ENCODE results near the gene WBP1L. TPM values are rescaled to one million over a fixed set of nuclear protein-coding genes. Genes with fewer than 3 reads are reported as not detected.
A peak's percentile ranks its signal among the peaks of the same experiment; 100 is the strongest.

WBP1L gene
- total and polyA plus RNA-seq, 2 of the 13 experiments (the other 11 are each of a cell fraction or from before 2014, with no cell fraction given): 8.3 to 12.3 TPM

DNA sequence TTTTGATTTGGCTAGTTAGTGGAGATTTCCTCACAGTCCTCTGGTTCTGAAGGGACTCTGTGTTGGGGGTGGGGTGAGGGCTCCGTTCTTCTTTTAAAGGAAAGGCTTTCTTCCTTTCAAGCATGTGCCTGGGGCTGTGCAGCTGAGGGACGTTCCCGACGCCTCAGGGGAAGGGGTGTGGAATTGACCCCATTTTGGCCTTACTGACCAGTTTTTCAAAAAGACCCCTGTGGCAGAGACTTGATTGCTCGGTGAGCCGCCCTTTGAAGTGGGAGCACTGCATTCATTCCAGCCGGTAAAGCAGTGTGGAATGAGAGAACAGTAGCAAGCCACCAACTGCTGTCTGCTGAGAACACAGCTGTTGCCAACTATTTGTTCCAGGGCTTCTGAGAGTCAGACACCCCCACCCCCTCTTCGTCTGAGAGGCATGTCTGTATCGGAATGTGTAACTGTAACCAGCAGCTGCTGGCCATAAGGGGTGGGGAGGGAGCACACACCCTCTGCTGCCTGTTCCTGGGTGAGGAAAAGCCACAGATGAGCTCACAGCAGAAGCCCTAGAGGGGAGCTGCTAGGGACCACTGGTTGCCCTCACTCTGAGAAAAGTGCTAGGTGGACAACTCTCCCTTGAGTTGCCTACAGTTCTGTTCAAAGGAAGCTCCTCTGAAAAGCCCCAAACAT, 33.2 kb downstream of the WBP1L start (continued):
- TF ChIP-seq, protein P1, sequence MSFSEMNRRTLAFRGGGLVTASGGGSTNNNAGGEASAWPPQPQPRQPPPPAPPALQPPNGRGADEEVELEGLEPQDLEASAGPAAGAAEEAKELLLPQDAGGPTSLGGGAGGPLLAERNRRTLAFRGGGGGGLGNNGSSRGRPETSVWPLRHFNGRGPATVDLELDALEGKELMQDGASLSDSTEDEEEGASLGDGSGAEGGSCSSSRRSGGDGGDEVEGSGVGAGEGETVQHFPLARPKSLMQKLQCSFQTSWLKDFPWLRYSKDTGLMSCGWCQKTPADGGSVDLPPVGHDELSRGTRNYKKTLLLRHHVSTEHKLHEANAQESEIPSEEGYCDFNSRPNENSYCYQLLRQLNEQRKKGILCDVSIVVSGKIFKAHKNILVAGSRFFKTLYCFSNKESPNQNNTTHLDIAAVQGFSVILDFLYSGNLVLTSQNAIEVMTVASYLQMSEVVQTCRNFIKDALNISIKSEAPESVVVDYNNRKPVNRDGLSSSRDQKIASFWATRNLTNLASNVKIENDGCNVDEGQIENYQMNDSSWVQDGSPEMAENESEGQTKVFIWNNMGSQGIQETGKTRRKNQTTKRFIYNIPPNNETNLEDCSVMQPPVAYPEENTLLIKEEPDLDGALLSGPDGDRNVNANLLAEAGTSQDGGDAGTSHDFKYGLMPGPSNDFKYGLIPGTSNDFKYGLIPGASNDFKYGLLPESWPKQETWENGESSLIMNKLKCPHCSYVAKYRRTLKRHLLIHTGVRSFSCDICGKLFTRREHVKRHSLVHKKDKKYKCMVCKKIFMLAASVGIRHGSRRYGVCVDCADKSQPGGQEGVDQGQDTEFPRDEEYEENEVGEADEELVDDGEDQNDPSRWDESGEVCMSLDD (CRISPR knock-in tag; IDR thresholded peaks at IDR 0.05; ENCODE audit: borderline replicate concordance): no peak
- TF ChIP-seq FLYWCH1 (CRISPR knock-in tag; IDR thresholded peaks at IDR 0.05) (no peak), TBP (CRISPR knock-in tag; IDR thresholded peaks at IDR 0.05) (no peak), TCF7 (IDR thresholded peaks at IDR 0.05; ENCODE audit: low read depth) (peak; percentile 50; the same call in 1 of the 2 replicates), TOE1 (CRISPR knock-in tag; IDR thresholded peaks at IDR 0.05) (no peak), HOXA9 (CRISPR knock-in tag; IDR thresholded peaks at IDR 0.05; ENCODE audit: borderline replicate concordance) (no peak), ZNF652 (CRISPR knock-in tag; IDR thresholded peaks at IDR 0.05; ENCODE audit: borderline replicate concordance, low read depth) (no peak), MED13 (CRISPR knock-in tag; IDR thresholded peaks at IDR 0.05) (no peak), ZNF781 (CRISPR knock-in tag; IDR thresholded peaks at IDR 0.05; ENCODE audit: borderline replicate concordance, not compliant biosample characterization) (no peak), BCL6 (CRISPR knock-in tag; IDR thresholded peaks at IDR 0.05) (0 out of 2 replicates have a peak, but pooled peaks have one; percentile 18), ZMYM4 (CRISPR knock-in tag; IDR thresholded peaks at IDR 0.05) (0 out of 2 replicates have a peak, but pooled peaks have one; percentile 5)
- TF ChIP-seq, protein P2, sequence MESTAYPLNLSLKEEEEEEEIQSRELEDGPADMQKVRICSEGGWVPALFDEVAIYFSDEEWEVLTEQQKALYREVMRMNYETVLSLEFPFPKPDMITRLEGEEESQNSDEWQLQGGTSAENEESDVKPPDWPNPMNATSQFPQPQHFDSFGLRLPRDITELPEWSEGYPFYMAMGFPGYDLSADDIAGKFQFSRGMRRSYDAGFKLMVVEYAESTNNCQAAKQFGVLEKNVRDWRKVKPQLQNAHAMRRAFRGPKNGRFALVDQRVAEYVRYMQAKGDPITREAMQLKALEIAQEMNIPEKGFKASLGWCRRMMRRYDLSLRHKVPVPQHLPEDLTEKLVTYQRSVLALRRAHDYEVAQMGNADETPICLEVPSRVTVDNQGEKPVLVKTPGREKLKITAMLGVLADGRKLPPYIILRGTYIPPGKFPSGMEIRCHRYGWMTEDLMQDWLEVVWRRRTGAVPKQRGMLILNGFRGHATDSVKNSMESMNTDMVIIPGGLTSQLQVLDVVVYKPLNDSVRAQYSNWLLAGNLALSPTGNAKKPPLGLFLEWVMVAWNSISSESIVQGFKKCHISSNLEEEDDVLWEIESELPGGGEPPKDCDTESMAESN (CRISPR knock-in tag; conservative IDR thresholded peaks at IDR 0.05): no peak
- TF ChIP-seq, protein P3, sequence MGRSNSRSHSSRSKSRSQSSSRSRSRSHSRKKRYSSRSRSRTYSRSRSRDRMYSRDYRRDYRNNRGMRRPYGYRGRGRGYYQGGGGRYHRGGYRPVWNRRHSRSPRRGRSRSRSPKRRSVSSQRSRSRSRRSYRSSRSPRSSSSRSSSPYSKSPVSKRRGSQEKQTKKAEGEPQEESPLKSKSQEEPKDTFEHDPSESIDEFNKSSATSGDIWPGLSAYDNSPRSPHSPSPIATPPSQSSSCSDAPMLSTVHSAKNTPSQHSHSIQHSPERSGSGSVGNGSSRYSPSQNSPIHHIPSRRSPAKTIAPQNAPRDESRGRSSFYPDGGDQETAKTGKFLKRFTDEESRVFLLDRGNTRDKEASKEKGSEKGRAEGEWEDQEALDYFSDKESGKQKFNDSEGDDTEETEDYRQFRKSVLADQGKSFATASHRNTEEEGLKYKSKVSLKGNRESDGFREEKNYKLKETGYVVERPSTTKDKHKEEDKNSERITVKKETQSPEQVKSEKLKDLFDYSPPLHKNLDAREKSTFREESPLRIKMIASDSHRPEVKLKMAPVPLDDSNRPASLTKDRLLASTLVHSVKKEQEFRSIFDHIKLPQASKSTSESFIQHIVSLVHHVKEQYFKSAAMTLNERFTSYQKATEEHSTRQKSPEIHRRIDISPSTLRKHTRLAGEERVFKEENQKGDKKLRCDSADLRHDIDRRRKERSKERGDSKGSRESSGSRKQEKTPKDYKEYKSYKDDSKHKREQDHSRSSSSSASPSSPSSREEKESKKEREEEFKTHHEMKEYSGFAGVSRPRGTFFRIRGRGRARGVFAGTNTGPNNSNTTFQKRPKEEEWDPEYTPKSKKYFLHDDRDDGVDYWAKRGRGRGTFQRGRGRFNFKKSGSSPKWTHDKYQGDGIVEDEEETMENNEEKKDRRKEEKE (IDR thresholded peaks at IDR 0.05): no peak
- TF ChIP-seq, protein P4, sequence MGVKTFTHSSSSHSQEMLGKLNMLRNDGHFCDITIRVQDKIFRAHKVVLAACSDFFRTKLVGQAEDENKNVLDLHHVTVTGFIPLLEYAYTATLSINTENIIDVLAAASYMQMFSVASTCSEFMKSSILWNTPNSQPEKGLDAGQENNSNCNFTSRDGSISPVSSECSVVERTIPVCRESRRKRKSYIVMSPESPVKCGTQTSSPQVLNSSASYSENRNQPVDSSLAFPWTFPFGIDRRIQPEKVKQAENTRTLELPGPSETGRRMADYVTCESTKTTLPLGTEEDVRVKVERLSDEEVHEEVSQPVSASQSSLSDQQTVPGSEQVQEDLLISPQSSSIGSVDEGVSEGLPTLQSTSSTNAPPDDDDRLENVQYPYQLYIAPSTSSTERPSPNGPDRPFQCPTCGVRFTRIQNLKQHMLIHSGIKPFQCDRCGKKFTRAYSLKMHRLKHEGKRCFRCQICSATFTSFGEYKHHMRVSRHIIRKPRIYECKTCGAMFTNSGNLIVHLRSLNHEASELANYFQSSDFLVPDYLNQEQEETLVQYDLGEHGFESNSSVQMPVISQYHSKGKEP (CRISPR knock-in tag; IDR thresholded peaks at IDR 0.05): 0 out of 2 replicates have a peak, but pooled peaks have one; percentile 31
- TF ChIP-seq, protein P5, sequence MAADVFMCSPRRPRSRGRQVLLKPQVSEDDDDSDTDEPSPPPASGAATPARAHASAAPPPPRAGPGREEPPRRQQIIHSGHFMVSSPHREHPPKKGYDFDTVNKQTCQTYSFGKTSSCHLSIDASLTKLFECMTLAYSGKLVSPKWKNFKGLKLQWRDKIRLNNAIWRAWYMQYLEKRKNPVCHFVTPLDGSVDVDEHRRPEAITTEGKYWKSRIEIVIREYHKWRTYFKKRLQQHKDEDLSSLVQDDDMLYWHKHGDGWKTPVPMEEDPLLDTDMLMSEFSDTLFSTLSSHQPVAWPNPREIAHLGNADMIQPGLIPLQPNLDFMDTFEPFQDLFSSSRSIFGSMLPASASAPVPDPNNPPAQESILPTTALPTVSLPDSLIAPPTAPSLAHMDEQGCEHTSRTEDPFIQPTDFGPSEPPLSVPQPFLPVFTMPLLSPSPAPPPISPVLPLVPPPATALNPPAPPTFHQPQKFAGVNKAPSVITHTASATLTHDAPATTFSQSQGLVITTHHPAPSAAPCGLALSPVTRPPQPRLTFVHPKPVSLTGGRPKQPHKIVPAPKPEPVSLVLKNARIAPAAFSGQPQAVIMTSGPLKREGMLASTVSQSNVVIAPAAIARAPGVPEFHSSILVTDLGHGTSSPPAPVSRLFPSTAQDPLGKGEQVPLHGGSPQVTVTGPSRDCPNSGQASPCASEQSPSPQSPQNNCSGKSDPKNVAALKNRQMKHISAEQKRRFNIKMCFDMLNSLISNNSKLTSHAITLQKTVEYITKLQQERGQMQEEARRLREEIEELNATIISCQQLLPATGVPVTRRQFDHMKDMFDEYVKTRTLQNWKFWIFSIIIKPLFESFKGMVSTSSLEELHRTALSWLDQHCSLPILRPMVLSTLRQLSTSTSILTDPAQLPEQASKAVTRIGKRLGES (CRISPR knock-in tag; IDR thresholded peaks at IDR 0.05; ENCODE audit: borderline replicate concordance): no peak
